ENCODE data around the gene SLF2.

Gene SLF2

DNA sequence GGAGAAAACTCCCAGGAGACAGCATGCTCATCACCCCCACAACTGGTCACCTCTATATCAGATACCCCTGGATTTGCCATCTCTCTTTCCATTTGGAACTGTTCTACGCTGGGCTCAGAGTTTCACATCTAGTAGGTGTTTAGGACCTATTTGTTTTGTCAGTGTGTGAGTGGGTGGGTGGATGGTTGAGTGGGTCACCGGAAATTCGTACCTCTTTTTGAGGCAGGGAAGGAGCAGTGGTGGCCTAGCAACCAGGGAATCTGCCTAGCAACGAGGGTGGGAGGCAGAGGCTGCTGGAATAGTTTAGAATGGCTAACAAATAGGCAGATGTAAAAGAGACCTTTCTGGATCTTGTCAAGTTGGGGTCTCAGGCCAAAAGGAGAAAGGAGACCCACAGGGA, 23.2 kb upstream of the SLF2 start:
- Histone ChIP-seq H2AFZ (ENCODE audit: low read depth) (no peak overlapping the region), H3K9ac (no peak overlapping the region), H3K79me2 (ENCODE audit: insufficient read depth, low read depth) (no peaks in the 10 kb centered on the region), H3K4me2 (no peak overlapping the region), H4K20me1 (ENCODE audit: insufficient read depth) (no peaks in the 10 kb centered on the region), H3K4me3 (IDR thresholded peaks at IDR 0.05; ENCODE audit: insufficient read depth, low read depth, low read length) (no peak overlapping the region), H3K27me3 (ENCODE audit: insufficient read depth, low read depth) (no peaks in the 10 kb centered on the region; the same call in 1 of the 2 replicates), H3K36me3 (ENCODE audit: insufficient read depth) (no peaks in the 10 kb centered on the region), H3K27ac (no peak overlapping the region), H3K4me1 (ENCODE audit: low read depth, poor library complexity, severe bottlenecking) (no peaks in the 10 kb centered on the region)
- TF ChIP-seq, protein P1, sequence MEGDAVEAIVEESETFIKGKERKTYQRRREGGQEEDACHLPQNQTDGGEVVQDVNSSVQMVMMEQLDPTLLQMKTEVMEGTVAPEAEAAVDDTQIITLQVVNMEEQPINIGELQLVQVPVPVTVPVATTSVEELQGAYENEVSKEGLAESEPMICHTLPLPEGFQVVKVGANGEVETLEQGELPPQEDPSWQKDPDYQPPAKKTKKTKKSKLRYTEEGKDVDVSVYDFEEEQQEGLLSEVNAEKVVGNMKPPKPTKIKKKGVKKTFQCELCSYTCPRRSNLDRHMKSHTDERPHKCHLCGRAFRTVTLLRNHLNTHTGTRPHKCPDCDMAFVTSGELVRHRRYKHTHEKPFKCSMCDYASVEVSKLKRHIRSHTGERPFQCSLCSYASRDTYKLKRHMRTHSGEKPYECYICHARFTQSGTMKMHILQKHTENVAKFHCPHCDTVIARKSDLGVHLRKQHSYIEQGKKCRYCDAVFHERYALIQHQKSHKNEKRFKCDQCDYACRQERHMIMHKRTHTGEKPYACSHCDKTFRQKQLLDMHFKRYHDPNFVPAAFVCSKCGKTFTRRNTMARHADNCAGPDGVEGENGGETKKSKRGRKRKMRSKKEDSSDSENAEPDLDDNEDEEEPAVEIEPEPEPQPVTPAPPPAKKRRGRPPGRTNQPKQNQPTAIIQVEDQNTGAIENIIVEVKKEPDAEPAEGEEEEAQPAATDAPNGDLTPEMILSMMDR (conservative IDR thresholded peaks at IDR 0.05; ENCODE audit: low read depth, low read length): no peak

DNA sequence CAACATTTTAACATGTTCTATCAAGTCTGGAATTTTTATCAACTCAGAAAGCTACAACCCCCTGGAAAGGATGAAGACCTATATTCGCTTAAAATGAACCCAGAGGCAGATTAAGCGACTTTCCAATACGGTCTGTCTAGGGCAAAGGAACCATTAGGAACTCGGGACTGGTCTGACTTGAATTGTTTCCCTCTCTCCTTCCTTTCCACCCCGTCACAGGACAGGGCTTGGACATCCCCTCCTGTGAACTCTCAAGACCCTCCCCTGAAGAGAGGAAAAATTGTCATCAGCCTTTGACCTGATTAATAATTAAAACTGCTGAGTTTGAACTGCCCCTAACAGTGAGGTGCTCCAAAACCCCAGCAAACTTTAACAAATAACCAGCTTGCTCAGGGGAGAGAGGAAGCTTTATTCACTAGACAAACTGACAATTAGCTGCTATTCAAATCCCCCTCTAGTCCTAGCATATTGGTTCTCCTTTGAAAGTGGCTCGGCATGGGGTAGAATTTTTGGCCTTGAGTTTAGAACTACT, 22.6 kb upstream of the SLF2 start:
- Histone ChIP-seq H3K36me3 (ENCODE audit: insufficient read depth) (no peaks in the 10 kb centered on the region), H2AFZ (ENCODE audit: low read depth) (no peak overlapping the region), H3K9ac (no peak overlapping the region), H3K27me3 (ENCODE audit: insufficient read depth, low read depth) (no peaks in the 10 kb centered on the region; the same call in 1 of the 2 replicates), H3K27ac (no peak overlapping the region), H4K20me1 (ENCODE audit: insufficient read depth) (no peaks in the 10 kb centered on the region), H3K79me2 (ENCODE audit: insufficient read depth, low read depth) (no peaks in the 10 kb centered on the region), H3K4me3 (IDR thresholded peaks at IDR 0.05; ENCODE audit: insufficient read depth, low read depth, low read length) (no peak overlapping the region), H3K4me2 (no peak overlapping the region), H3K4me1 (ENCODE audit: low read depth, poor library complexity, severe bottlenecking) (no peaks in the 10 kb centered on the region)
- TF ChIP-seq, protein P1 (conservative IDR thresholded peaks at IDR 0.05; ENCODE audit: low read depth, low read length): no peak

DNA sequence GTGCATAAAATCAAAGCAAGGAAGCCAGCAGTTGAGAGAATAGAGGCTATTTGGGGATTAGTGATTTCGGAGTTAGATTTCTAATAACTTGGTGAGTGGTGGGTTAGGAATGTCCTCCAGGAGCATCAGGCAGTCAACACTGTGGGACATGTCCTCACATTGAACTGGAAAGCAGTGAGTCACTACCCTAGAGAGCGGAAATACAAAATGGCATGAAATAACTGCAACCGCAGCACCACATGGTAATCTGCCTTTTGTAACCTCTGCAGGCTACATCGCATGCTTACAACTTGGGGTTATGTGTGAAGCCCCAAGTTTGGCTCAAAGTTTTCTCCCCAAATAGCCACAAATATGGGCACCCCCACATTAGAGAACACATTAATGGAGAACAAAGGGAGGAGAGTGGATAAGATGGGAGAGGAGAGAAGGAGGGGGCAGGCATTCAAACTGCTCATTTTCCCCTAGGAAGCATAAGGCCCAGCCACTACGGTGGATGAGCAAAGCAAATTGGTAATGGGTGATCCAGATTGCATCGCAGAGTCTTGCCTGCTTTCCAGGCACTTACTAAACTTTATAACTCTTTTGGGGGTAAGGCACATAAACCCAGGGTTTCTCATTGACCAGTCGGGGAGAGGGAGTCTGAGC, 22.0 kb upstream of the SLF2 start:
- H3K4me2 ChIP-seq: no peak overlapping the region
- no peaks in the 10 kb centered on the region for H3K79me2 ChIP-seq (ENCODE audit: insufficient read depth, low read depth)
- no peak overlapping the region for H3K4me3 ChIP-seq (IDR thresholded peaks at IDR 0.05; ENCODE audit: insufficient read depth, low read depth, low read length)
- no peaks in the 10 kb centered on the region; the same call in 1 of the 2 replicates for H3K27me3 ChIP-seq (ENCODE audit: insufficient read depth, low read depth)
- TF ChIP-seq, protein P1 (conservative IDR thresholded peaks at IDR 0.05; ENCODE audit: low read depth, low read length): no peak
- H3K27ac ChIP-seq: no peak overlapping the region
- H3K9ac ChIP-seq: no peak overlapping the region
- H3K36me3 ChIP-seq (ENCODE audit: insufficient read depth): no peaks in the 10 kb centered on the region
- H4K20me1 ChIP-seq (ENCODE audit: insufficient read depth): no peaks in the 10 kb centered on the region
- H3K4me1 ChIP-seq (ENCODE audit: low read depth, poor library complexity, severe bottlenecking): no peaks in the 10 kb centered on the region
- H2AFZ ChIP-seq (ENCODE audit: low read depth): no peak overlapping the region

DNA sequence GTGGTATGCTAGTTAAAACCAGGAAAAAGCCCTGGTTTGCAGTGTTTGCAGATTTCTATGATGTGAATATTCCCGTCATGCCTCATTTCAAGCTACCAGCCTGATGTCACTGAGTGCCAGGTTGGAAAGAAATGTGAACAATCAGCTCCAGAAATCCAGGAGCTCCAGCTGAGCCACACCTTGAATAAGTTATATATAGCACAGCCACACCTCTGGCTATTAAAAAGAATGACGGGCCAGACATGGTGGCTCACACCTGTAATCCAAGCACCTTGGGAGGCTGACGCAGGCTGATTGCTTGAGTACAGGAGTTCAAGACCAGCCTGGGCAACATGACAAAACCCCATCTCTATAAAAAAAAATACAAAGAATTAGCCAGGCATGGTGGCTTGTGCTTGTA, 18.7 kb upstream of the SLF2 start:
- no peak overlapping the region for H3K27ac ChIP-seq
- H3K79me2 ChIP-seq (ENCODE audit: insufficient read depth, low read depth): no peaks in the 10 kb centered on the region
- TF ChIP-seq, protein P1 (conservative IDR thresholded peaks at IDR 0.05; ENCODE audit: low read depth, low read length): no peak

More for the DNA sequence above, 18.7 kb upstream of the SLF2 start:
- Histone ChIP-seq H2AFZ (ENCODE audit: low read depth) (no peak overlapping the region), H3K27me3 (ENCODE audit: insufficient read depth, low read depth) (no peaks in the 10 kb centered on the region; the same call in 1 of the 2 replicates), H3K4me1 (ENCODE audit: low read depth, poor library complexity, severe bottlenecking) (peaks cover 6% of the 10 kb centered on the region), H3K9ac (no peak overlapping the region), H3K36me3 (ENCODE audit: insufficient read depth) (no peaks in the 10 kb centered on the region), H3K4me2 (no peak overlapping the region), H4K20me1 (ENCODE audit: insufficient read depth) (no peaks in the 10 kb centered on the region), H3K4me3 (IDR thresholded peaks at IDR 0.05; ENCODE audit: insufficient read depth, low read depth, low read length) (no peak overlapping the region)
